Pancreas (tissue), 10 donors: ENCODE data around the gene TCIRG1. TPM values are rescaled to one million over a fixed set of nuclear protein-coding genes. Genes with fewer than 3 reads are reported as not detected.

Experiments
- ATAC-seq, 4 donors: fragments of 200-7000 bp; cut with Tn5 transposase; one replicate each; pipeline versions ENCODE4 v1.8.0 to v1.9.1; 2020; ENCODE audit warnings: mild to moderate bottlenecking in 4 of 4, moderate library complexity in 4 of 4
- DNase-seq, 6 donors: peaks; one replicate each; pipeline ENCODE4 v3.0.0-alpha.2; 2020
- FAIRE-seq: peaks from 2 replicates; lab custom pipeline; 2012; peaks lifted over from hg19 to GRCh38; lab: Jason Lieb, UNC
- H3K27ac ChIP-seq, 4 donors: fragments of 200-600 bp; sonication (generic); 1 replicate in 3 of 4; 2 replicates in 1 of 4; pipeline versions ENCODE4 v1.5.0 to v1.8.0; 2020
- H3K27me3 ChIP-seq, 4 donors: fragments of 200-600 bp; one replicate each; pipeline ENCODE4 v1.8.0; 2021
- H3K36me3 ChIP-seq, 3 donors: fragments of 200-600 bp; sonication (generic) in 1 of 3; one replicate each; pipeline versions ENCODE4 v1.5.0 to v1.8.0; 2020 to 2021
- H3K4me1 ChIP-seq, 3 donors: fragments of 200-600 bp; one replicate each; pipeline ENCODE4 v1.8.0; 2021
- H3K4me3 ChIP-seq, 4 donors: fragments of 200-600 bp; sonication (generic) in 2 of 4; one replicate each; pipeline versions ENCODE4 v1.5.0 to v1.8.0; 2020 to 2021
- H3K9me3 ChIP-seq, 4 donors: fragments of 200-600 bp; one replicate each; pipeline ENCODE4 v1.8.0; 2021
- WGBS, 2 donors: extraction: QIAGEN DNeasy Blood & Tissue Kit; methylation state at CpG; one replicate each; pipeline ENCODE4 v1.1.7; 2013; 5-methylcytosine and 5-hydroxymethylcytosine counted together
- intact Hi-C, 3 donors: fragments of 100-400 bp; cut with DNase I; formaldehyde crosslinking; loops; one replicate each; pipeline versions ENCODE4 v1.11.1 to v1.14.2; 2022
- polyA plus RNA-seq, 2 donors: library from polyadenylated mRNA; stranded (reverse); fragments of 200-250 nt; gene quantifications; one replicate each; pipeline ENCODE4 v1.2.3, GENCODE V29; 2013
- total RNA-seq, 6 donors: library from RNA; stranded (reverse); fragmentation: NEBNext Ultra II Directional in 4 of 6; extraction: Animal tissue kit (Norgen Biotek cat#: 25700) in 4 of 6; gene quantifications; one replicate each; pipeline versions ENCODE4 v1.2.1 to v1.2.4, GENCODE V29; 2021 to 2023
- TF ChIP-seq, protein P1 (sequence below), 4 donors: fragments of 200-600 bp; sonication (generic) in 3 of 4; IDR thresholded peaks; one replicate each; pipeline versions ENCODE4 v1.5.0 to v1.8.0; 2021; ENCODE audit warnings: antibody characterized with exemption in 4 of 4
- donor health status: healthy with polysubstance abuse.
- donor health status: DM: no; HTN: no; CAD: no; lungs with moderate emphysema.
- donor health status: DM: no; HTN: no; CAD: no.
- donor health status: control.
- donor health status: control.
- donor health status: Bipolar disorder and iron deficiency.
- donor health status: DM: yes; HTN: yes; CAD: no.
- donor health status: DM: no; HTN: no; CAD: no.
- donor health status: DM: no; HTN: no; CAD: no.
- donor health status: DM: yes; HTN: yes; CAD: no.

TCIRG1 gene
- total and polyA plus RNA-seq, 8 donors, result 166 to 1,036 (median 211) TPM

DNA sequence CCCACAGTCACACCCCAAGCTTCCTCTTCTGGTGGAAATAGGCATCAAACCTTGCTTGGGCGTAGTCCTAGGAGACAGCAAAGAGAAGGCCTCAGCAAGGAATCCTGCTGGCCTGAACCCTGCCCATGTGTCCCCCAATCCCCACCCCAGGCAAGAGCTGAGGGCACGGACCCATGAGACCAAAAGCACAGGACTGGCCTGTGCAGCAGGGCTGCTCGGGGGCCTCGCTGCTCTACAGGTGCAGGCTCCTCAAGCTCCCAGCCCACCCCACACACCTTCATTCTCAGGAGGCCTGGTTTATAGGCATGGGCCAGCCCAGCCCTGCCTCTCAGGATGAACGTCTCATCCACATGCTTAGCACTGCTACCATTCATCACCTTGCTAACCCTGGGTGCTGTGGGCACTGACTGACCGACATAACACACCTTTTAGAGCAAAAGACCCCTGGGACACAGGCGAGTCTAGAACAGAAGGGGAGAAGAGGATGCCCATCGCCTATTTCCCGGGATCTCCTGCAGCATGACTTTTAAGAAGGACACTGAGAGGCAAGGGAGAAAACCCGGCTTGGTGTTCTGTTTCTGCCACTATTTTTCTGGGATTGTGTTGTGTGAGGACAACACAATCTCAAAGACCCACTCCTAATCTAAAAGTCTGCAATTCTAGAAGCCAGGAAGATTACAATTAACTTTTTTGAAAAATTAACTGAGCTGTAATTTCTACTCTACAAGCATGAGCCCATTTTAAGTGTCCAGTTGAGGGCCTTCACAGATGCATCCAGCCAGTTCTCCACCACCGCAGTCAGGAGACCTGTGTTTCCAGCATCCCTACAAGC, 15.4 kb downstream of the TCIRG1 start:
- Histone ChIP-seq H3K27ac (no peak overlapping the region), H3K27me3 (no peaks in the 10 kb centered on the region), H3K36me3 (peaks cover 4 to 46% (median 6%) of the 10 kb centered on the region in 3 donors), H3K9me3 (no peaks in the 10 kb centered on the region), H3K4me3 (no peak overlapping the region), H3K4me1 (peaks cover 0 to 3% (median 0%) of the 10 kb centered on the region in 3 donors)
- FAIRE-seq (no peak), ATAC-seq (peak in 1 of 4 donors; percentile 2), DNase-seq (peak in 1 of 6 donors; percentile 30)
- TF ChIP-seq, protein P1, sequence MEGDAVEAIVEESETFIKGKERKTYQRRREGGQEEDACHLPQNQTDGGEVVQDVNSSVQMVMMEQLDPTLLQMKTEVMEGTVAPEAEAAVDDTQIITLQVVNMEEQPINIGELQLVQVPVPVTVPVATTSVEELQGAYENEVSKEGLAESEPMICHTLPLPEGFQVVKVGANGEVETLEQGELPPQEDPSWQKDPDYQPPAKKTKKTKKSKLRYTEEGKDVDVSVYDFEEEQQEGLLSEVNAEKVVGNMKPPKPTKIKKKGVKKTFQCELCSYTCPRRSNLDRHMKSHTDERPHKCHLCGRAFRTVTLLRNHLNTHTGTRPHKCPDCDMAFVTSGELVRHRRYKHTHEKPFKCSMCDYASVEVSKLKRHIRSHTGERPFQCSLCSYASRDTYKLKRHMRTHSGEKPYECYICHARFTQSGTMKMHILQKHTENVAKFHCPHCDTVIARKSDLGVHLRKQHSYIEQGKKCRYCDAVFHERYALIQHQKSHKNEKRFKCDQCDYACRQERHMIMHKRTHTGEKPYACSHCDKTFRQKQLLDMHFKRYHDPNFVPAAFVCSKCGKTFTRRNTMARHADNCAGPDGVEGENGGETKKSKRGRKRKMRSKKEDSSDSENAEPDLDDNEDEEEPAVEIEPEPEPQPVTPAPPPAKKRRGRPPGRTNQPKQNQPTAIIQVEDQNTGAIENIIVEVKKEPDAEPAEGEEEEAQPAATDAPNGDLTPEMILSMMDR (IDR thresholded peaks at IDR 0.05), result no peak
- WGBS, 2 donors, result 82 to 89% methylated on average over 11 of the region's 11 CpGs
- intact Hi-C loops, result no loop called here

DNA sequence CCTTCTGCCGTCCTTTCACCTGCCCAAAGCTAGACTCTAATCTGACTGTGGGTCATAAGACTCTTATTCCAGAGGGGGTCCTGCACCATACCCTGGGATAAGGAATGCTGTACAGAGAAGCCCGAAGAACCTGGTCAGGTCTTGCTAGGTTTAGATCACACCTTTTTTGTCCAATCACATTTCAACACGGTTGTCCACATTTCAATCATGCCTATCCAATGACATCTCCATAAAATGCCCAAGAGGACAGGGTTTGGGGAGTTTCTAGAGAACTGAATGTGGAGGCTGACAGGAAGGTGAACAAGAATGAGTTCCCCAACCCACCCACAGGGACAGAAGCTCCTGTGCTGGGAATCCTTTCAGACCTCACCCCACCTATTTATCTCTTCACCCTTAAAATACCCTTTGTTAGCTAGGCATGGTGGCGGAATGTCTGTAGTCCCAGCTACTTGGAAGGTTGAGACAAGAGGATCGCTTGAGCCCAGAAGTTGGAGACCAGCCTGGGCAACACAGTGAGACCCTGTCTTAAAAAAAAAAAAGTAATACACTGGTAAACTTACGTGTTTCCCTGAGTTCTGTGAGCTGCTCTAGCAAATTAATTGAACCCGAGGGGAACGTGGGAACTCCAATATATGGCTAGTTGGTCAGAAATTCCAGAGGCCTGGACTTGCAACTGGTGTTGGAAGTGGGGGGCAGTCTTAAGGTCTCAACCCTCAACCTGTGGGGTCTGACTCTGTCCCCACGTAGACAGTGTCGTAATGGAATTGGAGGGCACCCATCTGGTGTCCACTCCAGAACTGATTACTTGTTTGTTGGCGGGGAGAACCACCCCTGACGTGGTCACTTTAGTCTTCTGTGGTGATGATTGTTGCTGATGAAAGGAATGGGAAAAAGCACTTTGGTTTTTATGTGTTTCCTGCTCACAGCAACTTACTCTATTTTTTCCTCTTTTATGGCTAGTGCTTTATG, 17.8 kb downstream of the TCIRG1 start:
- no peaks in the 10 kb centered on the region for H3K9me3 ChIP-seq
- intact Hi-C loops, result no loop called here
- H3K36me3 ChIP-seq, result peaks cover 0 to 38% (median 16%) of the 10 kb centered on the region in 3 donors
- H3K27ac ChIP-seq, result no peak overlapping the region
- ATAC-seq (no peak), DNase-seq (no peak), FAIRE-seq (no peak)
- TF ChIP-seq, protein P1 (IDR thresholded peaks at IDR 0.05), result no peak
- no peaks in the 10 kb centered on the region for H3K4me1 ChIP-seq
- WGBS, 2 donors, result 90 to 93% methylated on average over 12 of the region's 12 CpGs
- H3K4me3 ChIP-seq, result no peak overlapping the region
- no peaks in the 10 kb centered on the region for H3K27me3 ChIP-seq

DNA sequence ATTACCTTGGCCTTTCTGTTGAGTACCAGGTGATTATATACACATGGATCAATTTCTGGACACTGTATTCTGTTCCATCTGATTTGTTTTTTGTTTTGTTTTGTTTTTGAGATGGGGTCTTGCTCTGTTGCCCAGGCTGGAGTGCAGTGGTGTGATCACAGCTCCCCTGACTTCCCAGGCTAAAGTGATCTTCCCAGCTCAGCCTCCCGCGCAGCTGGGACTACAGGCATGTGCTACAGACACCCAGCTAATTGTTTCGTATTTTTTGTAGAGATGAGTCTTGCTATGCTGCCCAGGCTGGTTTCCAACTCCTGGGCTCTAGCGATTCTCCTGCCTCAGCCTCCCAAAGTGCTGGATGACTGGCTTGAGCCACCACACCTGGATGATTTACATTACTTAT, 19.0 kb downstream of the TCIRG1 start:
- Histone ChIP-seq H3K4me1 (no peaks in the 10 kb centered on the region), H3K9me3 (no peaks in the 10 kb centered on the region), H3K27me3 (no peaks in the 10 kb centered on the region), H3K36me3 (peaks cover 0 to 36% (median 20%) of the 10 kb centered on the region in 3 donors), H3K27ac (no peak overlapping the region), H3K4me3 (no peak overlapping the region)
- intact Hi-C loops, result no loop called here
- no peak for ATAC-seq
- WGBS, 2 donors, result 96 to 97% methylated on average over 4 of the region's 4 CpGs
- DNase-seq, result no peak
- FAIRE-seq, result no peak
- TF ChIP-seq, protein P1 (IDR thresholded peaks at IDR 0.05), result no peak

DNA sequence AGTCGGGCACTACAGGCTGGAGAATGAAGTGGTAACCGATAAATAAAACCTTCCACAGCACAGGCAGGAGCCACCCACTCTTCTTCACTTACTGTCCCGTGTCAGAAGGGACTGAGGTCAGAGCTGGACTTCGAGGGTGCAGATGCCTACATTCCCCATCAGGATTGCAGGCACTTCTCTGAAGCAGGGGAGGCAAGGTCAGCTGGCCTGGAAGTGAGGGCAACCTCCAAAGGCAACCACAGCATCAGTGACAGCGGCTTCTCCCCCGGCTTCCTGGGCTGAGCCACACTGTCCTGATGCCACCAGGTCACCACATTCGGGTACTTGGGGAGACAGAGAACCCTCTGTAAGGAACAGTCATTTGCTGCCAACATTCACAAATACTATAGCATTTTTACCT, 22.7 kb downstream of the TCIRG1 start:
- FAIRE-seq (no peak), DNase-seq (peak in 1 of 6 donors; percentile 21), ATAC-seq (no peak)
- H3K4me3 ChIP-seq, result no peak overlapping the region
- H3K36me3 ChIP-seq, result peaks cover 0 to 65% (median 28%) of the 10 kb centered on the region in 3 donors
- H3K4me1 ChIP-seq, result no peaks in the 10 kb centered on the region
- H3K27ac ChIP-seq, result no peak overlapping the region
- intact Hi-C loops, result no loop called here
- H3K9me3 ChIP-seq, result no peaks in the 10 kb centered on the region
- TF ChIP-seq, protein P1 (IDR thresholded peaks at IDR 0.05), result no peak
- 92 to 93% methylated on average over 7 of the region's 7 CpGs for WGBS, 2 donors
- H3K27me3 ChIP-seq, result no peaks in the 10 kb centered on the region
